Activated naive CD4-positive, alpha-beta T cell treated with anti-CD3 and anti-CD28 coated beads, Interleukin-2, amount 50 U/mL, for 16 hours (primary cell): ENCODE results near the gene PAAF1.
"Not testable (repeated sequence)": the region's sequence is repeated elsewhere in the genome, so short reads cannot be mapped to it uniquely, and the experiment has no call there.

Experiments used
- DNase-seq: peaks from one replicate; pipeline ENCODE4 v3.0.0-alpha.2; 2020

PAAF1 gene

DNA sequence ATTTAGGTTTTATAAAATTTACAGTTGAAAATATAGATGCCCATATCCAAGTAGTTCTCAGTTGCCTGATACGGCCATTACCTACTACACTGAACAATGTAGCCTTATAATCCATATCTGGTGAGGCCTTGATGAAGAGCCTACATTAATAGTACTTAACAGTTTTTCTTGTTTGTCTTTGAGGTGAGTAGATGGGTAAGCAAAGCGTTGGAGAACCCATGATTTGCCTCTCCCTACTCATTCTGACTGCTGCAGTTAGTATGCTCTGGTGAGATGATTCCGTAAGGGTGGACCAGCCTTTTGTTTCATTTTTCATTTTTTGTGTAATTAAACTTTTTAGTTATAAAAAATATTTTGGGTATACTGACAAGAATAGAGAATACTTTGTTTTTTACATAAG, 11.4 kb downstream of the PAAF1 start:
- DNase-seq, result no peak

DNA sequence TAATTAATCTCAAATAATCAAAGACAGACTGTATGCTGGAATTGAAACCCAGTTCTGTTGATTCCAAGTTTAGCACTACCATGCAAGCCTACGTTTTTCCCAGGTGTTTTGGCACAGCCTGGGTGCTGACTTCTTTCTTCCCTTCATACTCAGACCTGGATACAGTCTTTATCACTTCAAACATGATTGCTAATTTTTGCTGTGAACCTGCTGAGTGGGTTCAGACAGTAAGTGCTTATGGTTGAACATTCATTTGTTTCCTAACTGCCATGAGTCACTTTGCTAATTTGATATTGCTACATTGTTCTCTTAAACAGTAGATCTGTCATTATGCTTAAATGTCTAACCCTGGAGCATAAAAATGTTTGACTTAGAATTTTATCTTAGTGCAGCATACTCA, 12.2 kb downstream of the PAAF1 start:
- DNase-seq, result no peak

DNA sequence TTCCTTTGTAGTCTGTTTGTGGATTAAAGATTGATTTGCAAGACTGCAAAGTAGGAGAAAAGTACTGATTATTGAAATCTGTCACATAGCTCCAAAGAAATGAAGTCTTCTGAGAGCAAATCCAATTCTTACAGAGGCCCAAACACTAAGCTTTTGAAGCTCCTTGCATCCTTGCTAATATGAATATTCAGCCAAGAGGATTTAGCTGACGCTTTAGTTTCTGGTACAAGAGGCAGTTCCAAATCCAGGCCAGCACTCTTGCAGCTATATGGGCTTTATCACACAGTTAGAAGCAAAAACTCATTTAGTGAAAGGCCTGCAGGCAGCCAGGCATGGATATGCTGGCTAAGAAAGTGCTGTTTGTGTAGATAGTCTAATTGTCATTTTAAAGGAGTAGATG, 12.7 kb downstream of the PAAF1 start:
- no peak for DNase-seq

DNA sequence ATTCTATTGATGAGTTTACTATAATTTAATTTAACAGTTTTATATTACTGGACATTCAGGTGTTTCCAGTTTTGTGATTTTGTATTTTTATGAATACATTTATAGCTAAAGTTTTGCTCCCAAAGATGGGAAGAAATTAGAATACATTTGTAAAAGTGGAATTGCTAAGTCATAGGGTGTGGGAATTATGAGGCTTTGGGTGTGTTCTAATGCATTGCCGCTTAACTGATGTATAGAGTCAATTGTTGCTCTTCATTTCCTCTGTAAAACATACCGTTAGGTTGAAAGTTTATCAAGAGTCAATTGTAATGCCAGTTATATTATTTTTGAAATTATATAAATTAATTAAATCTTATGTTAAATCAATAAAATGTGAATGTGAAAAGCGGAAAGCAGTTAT, 16.2 kb downstream of the PAAF1 start:
- DNase-seq, result no peak

DNA sequence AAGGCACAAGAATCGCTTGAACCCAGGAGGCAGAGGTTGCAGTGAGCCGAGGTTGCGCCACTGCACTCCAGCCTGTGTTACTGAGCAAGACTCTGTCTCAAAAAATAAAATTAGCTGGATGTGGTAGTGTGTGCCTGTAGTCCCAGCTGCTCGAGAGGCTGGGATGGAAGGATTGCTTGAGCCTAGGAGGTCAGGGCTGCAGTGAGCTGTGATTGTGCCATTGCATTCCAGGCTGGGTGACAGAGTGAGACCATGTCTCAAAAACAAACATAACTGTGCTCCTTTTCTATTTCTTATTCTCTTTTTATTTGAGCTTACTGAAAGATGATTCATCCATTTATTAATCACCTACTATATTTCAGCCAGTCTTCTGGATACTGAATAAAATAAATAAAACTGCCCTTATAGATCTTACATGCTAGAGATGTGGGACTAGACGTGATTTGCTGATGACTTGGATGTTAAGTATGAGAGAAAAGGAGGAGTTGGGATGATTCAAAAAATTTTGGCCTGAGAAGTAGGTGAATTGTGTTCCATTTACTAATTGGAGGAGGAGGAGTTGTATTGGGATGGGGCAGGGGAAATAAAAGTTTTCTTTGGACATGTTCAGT, 18.0 kb downstream of the PAAF1 start:
- DNase-seq, result no peak

DNA sequence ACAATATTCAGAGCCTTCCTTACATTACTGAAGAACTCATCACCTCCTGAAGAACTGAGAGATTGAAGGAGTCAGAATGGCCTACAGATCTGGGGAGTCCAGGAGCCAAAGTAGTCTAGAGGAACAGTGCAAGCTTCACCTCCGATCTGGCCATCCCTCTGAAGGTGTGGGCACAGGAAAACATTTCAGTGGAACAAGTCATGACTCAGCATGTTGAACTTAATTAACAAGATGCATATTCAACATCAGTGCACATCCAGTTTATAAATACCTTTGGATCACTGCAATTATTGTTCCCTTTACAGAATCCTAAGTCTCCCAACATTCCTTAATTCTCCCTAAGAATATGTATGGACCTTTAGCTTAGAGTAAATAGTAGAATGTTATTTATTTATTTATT, 25.5 kb downstream of the PAAF1 start:
- DNase-seq, result no peak

DNA sequence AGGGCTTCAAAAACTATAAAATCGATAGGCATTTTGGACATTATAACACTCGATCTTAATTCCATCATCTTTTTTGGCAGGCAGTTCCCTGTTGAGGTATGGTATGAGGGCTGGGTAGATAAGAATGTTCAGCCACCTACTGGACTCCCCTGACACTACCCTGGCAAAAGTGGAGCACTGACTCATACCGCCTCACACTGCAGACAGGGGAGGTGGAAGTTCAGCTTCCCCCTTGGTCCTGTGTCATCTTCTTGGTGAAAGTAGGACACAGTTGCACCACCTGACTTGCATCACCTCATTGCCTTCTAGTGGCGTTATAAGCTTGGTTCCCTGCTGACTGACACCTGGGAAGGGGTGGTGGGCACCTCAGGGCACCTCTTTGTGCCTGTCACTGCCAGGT, 30.4 kb downstream of the PAAF1 start:
- no peak for DNase-seq

DNA sequence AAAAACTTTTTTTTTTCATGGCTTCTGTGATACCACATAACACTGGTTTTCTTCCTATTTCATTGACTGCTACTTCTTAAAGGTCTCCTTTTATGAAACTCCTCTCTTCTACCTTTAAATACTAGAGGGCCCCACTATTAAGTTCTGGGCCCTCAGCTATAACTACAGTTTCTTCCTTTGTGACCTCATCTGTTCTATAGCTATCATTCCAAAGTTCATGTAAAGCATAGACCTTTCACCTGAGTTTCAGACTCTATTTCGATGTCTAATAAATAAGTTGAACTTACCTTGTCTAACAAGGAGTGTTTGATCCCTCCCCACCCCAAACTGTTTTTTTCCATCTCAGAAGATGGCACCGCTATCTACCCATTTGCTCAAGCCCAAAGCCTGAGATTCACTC, 35.2 kb downstream of the PAAF1 start:
- no peak for DNase-seq

DNA sequence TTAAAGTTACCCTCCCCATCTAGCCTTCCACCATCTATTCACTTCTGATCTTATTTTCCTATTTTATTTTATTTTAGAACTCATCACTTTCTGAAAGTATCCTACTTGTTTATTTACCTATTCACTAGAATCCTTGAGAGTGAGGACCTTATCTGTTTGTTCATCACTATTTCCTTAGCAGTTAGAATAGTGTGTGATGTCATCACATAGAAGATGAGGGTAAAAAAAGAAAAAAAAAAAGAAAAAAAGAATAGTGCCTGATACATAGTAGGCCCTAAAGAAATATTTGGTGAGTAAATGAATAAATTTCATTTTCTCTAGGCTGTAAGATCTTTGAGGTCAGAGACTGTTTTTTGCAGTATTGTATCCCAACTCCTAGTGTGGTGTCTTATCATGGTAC, 36.7 kb downstream of the PAAF1 start:
- no peak for DNase-seq

DNA sequence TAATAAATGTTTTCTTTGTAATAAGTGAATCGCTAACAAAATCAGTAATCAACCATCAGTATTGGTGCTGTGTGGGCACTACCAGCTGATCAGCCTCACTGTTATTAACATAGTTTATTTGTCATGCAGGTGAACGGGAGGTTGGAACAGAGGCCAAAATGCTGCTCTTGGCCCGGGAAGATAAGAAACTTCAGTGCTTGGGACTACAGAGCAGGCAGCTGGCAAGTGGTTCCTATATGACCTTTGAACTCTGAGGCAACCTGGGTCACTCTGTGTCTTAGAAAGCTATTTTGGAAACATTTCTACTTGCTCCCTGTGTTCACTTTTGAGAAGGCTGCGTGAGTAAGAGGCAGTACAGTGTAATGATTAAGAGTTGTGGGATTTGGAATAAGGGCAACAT, 37.5 kb downstream of the PAAF1 start:
- no peak for DNase-seq

DNA sequence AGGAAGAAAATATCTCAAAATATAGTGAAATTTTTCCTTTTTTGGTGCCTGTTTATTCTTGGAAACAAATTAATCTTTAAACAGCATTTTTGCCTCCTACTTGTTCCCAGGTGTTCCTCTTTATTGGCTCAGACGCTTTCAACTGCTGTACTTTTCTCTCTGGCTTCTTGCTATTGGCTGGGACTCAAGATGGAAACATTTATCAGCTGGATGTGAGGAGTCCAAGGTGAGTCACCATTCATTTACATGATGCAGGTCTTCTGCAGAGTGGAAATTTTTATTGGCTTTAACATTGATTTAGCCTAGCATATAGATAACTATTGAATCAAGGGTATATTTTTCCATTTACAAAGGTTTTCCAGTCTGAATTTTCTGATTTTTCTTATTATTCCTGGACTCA, 39.6 kb downstream of the PAAF1 start:
- no peak for DNase-seq

DNA sequence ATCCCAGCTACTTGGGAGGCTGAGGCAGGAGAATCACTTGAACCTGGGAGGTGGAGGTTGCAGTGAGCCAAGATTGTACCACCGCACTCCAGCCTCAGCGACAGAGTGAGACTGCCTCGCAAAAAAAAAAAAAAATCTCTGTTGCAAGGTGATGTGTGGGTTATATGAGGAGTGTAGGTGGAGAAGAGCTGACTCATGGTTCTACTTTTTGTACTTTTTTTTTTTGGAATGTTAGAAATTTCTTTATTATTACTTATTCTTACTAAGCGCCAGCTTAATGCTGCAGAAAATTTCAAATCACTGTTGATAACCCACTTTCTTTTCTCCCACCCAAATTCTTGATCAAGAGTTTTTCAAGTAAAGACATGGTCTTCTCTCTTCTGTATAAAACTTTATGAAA, 44.4 kb downstream of the PAAF1 start:
- no peak for DNase-seq

DNA sequence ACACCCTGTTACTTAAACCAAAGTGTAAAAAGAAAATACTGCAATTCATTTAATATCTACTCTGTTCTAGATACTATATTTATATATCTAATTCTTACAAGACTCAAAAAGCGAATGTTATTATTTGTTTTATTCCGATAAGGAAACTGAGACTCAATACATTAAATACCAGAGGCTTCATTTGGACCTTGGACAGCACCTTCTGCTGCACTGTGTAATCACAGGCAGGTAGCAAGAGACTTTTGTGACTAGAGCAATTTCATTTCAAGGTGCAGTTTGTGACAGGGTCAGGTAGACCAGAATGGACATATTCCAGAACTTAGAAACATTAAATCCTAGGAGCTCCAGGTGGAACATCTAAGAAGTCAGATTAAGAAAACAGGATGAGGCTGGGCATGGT, 52.6 kb downstream of the PAAF1 start:
- no peak for DNase-seq

DNA sequence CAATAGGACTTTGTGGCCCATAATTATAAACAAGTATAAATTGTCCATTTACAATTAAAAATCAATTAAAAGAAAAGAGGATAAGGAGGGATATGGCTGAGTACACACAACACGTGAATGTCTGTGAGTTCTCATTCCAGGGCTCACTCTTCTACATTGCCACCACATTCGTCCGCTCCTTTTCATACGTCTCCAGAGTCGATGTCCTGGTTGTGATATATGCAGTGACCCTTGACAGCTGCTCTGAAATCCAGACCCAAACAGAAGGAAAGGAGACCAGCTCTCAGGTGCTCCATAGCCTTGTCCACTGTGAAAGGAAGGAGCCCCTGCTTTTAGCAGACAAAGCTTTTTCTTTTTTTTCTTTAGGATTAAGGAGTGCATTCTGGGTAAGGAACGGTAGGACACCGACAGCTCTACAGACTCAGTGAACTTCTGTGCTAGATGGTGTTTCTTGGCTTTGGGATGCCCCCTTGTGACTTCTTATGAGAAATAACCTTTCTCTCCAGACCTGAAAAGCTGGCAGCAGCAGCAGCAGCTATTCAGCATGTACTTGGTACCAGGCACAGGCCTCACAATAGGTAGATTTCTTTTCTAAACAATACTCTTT, 54.3 kb downstream of the PAAF1 start:
- DNase-seq, result no peak

DNA sequence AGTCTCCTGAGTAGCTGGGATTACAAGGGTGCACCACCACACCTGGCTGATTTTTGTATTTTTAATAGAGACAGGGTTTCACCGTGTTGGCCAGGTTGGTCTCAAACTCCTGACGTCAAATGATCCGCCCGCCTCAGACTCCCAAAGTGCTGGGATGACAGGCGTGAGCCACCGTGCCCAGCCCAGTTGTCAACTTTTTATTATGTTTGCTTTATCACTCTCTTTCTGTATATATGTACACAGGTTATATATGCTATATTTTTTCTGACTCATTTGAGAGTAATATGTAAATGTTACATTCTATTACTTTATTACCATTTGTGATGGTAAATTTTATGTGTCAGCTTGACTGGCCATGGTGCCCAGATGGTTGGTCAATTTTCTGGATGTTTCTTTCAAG, 55.2 kb downstream of the PAAF1 start:
- no peak for DNase-seq

DNA sequence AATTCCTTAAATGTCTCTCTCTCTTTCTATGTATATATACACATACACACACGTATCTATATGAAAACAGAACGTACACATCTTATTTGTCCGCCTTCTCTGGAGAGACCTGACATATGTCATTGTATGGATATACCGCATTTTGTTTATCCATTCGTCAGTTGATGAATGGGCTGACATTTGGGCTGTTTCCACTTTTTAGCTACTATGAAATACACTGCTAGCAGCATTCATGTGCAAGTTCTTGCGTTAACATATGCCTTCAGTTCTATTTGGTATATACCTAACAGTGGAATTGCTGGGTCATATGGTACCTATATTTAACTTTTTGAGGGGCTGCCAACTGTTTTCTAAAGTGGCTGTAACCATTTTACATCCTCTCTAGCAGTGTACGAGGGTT, 56.0 kb downstream of the PAAF1 start:
- DNase-seq, result no peak

DNA sequence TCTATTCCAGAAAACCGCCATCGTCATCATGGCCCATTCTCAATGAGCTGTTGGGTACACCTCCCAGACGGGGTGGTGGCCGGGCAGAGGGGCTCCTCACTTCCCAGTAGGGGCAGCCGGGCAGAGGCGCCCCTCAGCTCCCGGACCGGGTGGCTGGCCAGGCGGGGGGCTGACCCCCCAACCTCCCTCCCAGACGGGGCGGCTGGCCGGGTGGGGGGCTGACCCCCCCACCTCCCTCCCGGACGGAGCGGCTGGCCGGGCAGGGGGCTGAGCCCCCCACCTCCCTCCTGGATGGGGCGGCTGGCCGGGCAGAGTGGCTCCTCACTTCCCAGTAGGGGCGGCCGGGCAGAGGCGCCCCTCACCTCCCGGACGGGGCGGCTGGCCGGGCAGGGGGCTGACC, 59.2 kb downstream of the PAAF1 start:
- not testable (repeated sequence) for DNase-seq

DNA sequence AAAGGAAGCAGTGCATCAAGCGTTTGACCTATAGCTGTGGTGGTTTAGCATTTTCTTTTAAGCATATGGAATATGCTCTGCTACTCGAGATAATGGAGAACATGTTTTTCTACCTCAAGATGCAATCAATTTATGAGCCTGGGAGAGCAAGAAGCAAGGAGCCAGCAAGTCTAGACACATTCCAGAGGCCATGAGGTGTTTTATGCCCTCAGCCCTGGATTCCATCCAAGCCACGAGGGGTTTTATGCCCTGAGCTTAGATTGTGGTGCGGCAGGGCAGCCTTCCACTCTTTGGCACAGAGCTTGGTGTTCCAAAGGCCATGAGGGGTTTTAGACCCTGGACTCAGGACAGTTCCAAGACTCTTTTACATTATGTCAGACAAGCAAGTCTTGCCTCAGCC, 62.3 kb downstream of the PAAF1 start:
- no peak for DNase-seq

DNA sequence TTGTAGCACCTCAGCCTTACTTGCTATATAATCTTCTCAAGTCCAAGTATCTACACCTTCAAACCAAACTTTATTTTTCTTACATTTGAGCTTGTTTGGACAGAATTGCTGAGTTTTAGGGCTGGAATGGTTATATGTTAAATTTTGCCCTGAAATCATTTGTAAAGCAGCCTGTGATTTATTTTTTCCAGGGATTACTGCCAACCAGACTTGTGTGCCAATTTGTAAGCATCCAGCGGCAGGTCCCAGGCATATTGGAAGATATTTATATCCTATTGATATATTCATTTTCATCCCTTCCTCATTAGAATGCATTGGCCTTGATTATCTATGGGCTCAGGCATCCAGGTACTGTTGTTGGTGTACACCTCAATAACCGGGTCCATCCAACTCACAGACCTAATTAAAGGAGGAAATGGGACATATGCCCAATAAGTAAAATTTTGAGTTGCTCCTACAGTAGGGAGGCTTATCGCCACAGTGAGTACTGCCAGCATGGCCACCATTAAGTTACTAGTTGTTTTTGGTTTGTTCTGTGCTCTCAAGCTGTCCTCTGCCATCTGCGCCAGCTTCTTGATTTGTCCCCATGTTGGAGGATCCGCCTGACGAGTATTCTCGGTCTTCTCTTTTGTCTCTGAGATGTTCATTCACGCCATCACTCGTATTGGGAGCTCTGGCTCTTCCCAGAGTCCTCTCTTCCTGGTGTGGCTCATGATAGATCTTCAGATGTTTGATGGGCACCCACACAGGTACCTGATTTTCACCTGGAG, 64.2 kb downstream of the PAAF1 start:
- no peak for DNase-seq

DNA sequence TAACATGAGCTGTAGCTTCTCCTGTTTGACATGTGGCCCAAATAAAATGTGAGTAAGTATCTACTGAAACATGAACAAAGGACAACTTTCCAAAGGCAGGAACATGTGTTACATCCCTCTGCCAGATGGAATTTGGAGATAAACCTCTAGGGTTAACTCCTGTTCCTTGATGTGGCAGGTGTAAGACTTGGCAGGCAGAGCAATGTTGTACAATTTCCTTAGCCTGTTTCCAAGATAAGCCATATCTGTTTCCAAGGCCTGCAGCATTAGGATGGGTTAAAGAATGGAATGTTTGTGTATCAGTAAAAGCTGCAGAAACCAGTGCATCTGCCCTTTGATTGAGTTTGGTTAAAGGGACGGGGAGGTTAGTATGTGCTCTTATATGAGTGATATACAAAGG, 65.2 kb downstream of the PAAF1 start:
- DNase-seq, result no peak

DNA sequence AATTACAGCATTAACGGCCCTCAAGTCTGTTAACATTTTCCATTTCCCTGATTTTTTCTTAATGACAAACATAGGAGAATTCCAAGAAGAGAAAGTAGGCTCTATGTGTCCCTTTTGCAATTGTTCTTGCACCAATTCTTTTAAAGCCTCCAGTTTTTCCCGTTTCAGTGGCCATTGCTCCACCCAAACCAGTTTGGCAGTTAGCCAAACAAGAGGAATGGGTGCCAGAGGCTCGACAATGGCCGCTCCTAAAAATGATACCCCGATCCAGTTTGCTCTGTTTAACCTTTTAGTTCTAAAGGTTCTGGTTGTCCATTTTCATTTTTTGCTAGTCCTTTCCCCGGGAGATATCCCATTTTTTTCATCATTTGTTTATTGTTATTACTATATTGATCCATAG, 67.3 kb downstream of the PAAF1 start:
- no peak for DNase-seq

DNA sequence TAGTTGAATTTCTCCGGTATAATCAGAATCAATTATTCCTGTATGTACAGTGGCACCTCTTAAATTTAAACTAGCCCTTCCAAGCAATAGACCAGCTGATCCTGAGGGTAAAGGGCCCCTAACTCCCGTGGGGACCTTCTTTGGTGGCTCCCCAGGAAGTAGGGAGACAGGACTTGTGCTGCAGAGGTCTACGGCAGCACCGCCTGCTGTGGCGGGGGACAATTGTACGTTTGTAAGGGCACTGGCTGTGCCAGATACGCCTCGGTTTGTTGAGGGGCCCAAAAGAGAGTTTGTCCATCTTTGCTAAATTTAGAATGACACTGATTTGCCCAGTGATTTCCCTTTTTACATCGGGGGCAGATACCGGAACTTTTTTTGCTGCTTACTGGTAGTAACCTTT, 68.1 kb downstream of the PAAF1 start:
- no peak for DNase-seq

DNA sequence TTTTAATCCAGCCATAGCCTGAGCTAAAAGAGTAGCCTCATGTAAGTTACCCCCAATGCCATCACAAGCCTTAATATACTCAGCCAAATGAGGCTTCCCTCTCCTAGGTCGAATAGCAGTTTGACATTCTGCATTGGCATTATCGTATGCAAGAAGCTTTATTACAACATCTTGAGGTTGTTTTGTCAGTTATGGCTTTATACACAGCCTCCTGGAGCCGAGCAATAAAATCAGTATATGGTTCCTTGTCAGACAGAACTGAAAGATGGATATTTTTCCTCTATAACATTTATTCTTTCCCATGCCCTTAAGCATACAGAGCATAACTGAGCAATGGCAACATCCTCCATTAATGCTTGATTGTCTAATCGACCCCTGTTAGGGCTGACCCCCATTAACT, 68.6 kb downstream of the PAAF1 start:
- no peak for DNase-seq

DNA sequence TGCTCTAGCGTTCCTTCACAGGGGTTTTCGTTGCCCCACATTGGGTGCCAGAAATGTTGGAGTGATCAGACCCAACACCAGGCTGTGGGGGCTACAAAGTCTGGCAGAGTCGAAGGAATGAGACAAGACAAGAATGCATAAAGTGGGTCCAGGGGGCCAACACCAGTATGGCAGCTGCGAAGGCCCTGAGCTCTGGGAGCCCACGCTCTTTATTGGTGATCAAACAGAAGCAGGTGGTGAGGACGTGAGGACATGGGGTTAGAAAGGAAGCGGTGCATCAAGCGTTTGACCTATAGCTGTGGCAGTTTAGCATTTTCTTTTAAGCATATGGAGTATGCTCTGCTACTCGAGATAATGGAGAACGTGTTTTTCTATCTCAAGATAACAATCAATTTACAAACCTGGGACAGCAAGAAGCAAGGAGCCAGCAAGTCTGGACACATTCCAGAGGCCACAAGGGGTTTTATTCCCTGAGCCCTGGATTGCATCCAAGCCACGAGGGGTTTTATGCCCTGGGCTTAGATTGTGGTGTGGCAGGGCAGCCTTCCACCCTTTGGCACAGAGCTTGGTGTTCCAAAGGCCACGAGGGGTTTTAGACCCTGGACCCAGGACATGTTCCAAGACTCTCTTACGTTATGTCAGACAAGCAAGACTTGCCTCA, 70.1 kb downstream of the PAAF1 start:
- DNase-seq, result no peak
